ENCODE data around the gene GRIK4. TPM values are rescaled to one million over a fixed set of nuclear protein-coding genes. Genes with fewer than 3 reads are reported as not detected.
A peak's percentile ranks its signal among the peaks of the same experiment; 100 is the strongest.

Gene GRIK4
- polyA plus RNA-seq, 1 experiment = 0.55 TPM

- Histone ChIP-seq H3K4me3 (ENCODE audit: low read depth, low read length) (no peak overlapping the region), H3K27me3 (ENCODE audit: control insufficient read depth, insufficient read depth, low read length) (peaks cover 2% of the 10 kb centered on the region), H3K9me3 (ENCODE audit: control insufficient read depth, insufficient read depth, low read length) (no peaks in the 10 kb centered on the region), H3K27ac (ENCODE audit: low read depth, low read length) (no peak overlapping the region)
- ChIA-PET CTCF (no interaction called here), POLR2A (no interaction called here)
- TF ChIP-seq CTCF (IDR thresholded peaks at IDR 0.05; ENCODE audit: low read depth, low read length) = no peak
- DNase-seq (ENCODE audit: low read depth, low spot score) = no peak
These were observed 414.4 kb downstream of the GRIK4 start for GRCh38 chr11:120925944-120926343.

- CTCF ChIA-PET = interaction anchor here (0.9 to 3.1 kb wide), 6 partner anchors 11 to 418 kb away, joined by 3 to 11 read pairs (median 4); no protein-coding TSS in a partner anchor
- no peak overlapping the region for H3K27ac ChIP-seq (ENCODE audit: low read depth, low read length)
- 0 out of 2 replicates have a peak, but pooled peaks have one; percentile 1 for TF ChIP-seq CTCF (IDR thresholded peaks at IDR 0.05; ENCODE audit: low read depth, low read length)
- no peak for DNase-seq (ENCODE audit: low read depth, low spot score)
- H3K9me3 ChIP-seq (ENCODE audit: control insufficient read depth, insufficient read depth, low read length) = no peaks in the 10 kb centered on the region
- POLR2A ChIA-PET = no interaction called here
- peaks cover 11% of the 10 kb centered on the region for H3K27me3 ChIP-seq (ENCODE audit: control insufficient read depth, insufficient read depth, low read length)
- H3K4me3 ChIP-seq (ENCODE audit: low read depth, low read length) = no peak overlapping the region
These were observed 417.1 kb downstream of the GRIK4 start for GRCh38 chr11:120928627-120929026.

GRCh38 chr11:120929090-120929489 lies 417.5 kb downstream of the GRIK4 start:
- ChIA-PET CTCF (interaction anchor here (0.6 to 3.1 kb wide), 11 partner anchors 11 to 624 kb away, joined by 3 to 11 read pairs (median 3); no protein-coding TSS in a partner anchor), POLR2A (no interaction called here)
- DNase-seq (ENCODE audit: low read depth, low spot score) = no peak
- H3K9me3 ChIP-seq (ENCODE audit: control insufficient read depth, insufficient read depth, low read length) = no peaks in the 10 kb centered on the region
- no peak overlapping the region for H3K4me3 ChIP-seq (ENCODE audit: low read depth, low read length)
- peaks cover 9% of the 10 kb centered on the region for H3K27me3 ChIP-seq (ENCODE audit: control insufficient read depth, insufficient read depth, low read length)
- TF ChIP-seq CTCF (IDR thresholded peaks at IDR 0.05; ENCODE audit: low read depth, low read length) = no peak
- no peak overlapping the region for H3K27ac ChIP-seq (ENCODE audit: low read depth, low read length)

GRCh38 chr11:120929664-120930154 lies 418.2 kb downstream of the GRIK4 start:
- TF ChIP-seq CTCF (IDR thresholded peaks at IDR 0.05; ENCODE audit: low read depth, low read length) = peak; percentile 57
- Histone ChIP-seq H3K4me3 (ENCODE audit: low read depth, low read length) (no peak overlapping the region), H3K27me3 (ENCODE audit: control insufficient read depth, insufficient read depth, low read length) (peaks cover 10% of the 10 kb centered on the region), H3K27ac (ENCODE audit: low read depth, low read length) (no peak overlapping the region), H3K9me3 (ENCODE audit: control insufficient read depth, insufficient read depth, low read length) (no peaks in the 10 kb centered on the region)
- CTCF ChIA-PET = interaction anchor here (0.6 to 3.1 kb wide), 12 partner anchors 10 to 625 kb away, joined by 3 to 11 read pairs (median 4); no protein-coding TSS in a partner anchor
- POLR2A ChIA-PET = no interaction called here
- no peak for DNase-seq (ENCODE audit: low read depth, low spot score)

- 0 out of 2 replicates have a peak, but pooled peaks have one; percentile 1 for TF ChIP-seq CTCF (IDR thresholded peaks at IDR 0.05; ENCODE audit: low read depth, low read length)
These were observed 419.7 kb downstream of the GRIK4 start for GRCh38 chr11:120931057-120931779.

More at GRCh38 chr11:120931057-120931779, 419.7 kb downstream of the GRIK4 start:
- H3K4me3 ChIP-seq (ENCODE audit: low read depth, low read length) = no peak overlapping the region
- CTCF ChIA-PET = interaction anchor here (2.0 kb wide), 1 partner anchor 263 kb away, joined by 10 read pairs; no protein-coding TSS in a partner anchor
- no peaks in the 10 kb centered on the region for H3K9me3 ChIP-seq (ENCODE audit: control insufficient read depth, insufficient read depth, low read length)
- no peak overlapping the region for H3K27ac ChIP-seq (ENCODE audit: low read depth, low read length)
- peaks cover 13% of the 10 kb centered on the region for H3K27me3 ChIP-seq (ENCODE audit: control insufficient read depth, insufficient read depth, low read length)
- POLR2A ChIA-PET = no interaction called here
- DNase-seq (ENCODE audit: low read depth, low spot score) = no peak

Data from AG04450 (cell line).